T-helper 2 cell (primary cell): Measurements from ENCODE around the gene TGM2.

Experiments used
- DNase-seq, 5 experiments: peaks; one replicate each; pipeline versions ENCODE4 v3.0.0 to v3.0.0-alpha.2; 2012 to 2022

The TGM2 gene

GRCh38 chr20:38199501-38200390 is 34.7 kb upstream of the TGM2 start:
- no peak for DNase-seq

- DNase-seq, result no peak
Measured at GRCh38 chr20:38198238-38198861, 33.3 kb upstream of the TGM2 start.

- no peak for DNase-seq
Measured at GRCh38 chr20:38197619-38198018, 32.5 kb upstream of the TGM2 start.

- DNase-seq, result no peak
Measured at GRCh38 chr20:38197217-38197616, 32.1 kb upstream of the TGM2 start.

- DNase-seq, result peak in 1 of 5 experiments; percentile 7
Measured at GRCh38 chr20:38196592-38196991, 31.5 kb upstream of the TGM2 start.

- DNase-seq, result no peak
Measured at GRCh38 chr20:38196076-38196475, 31.0 kb upstream of the TGM2 start.

GRCh38 chr20:38195521-38195920 is 30.5 kb upstream of the TGM2 start:
- no peak for DNase-seq

- DNase-seq, result no peak
Measured at GRCh38 chr20:38194971-38195504, 30.0 kb upstream of the TGM2 start.

GRCh38 chr20:38193586-38194105 is 28.6 kb upstream of the TGM2 start:
- no peak for DNase-seq

GRCh38 chr20:38192323-38192885 is 27.3 kb upstream of the TGM2 start:
- DNase-seq, result no peak

GRCh38 chr20:38191654-38192053 is 26.6 kb upstream of the TGM2 start:
- no peak for DNase-seq

GRCh38 chr20:38190936-38191371 is 25.9 kb upstream of the TGM2 start:
- DNase-seq, result no peak

GRCh38 chr20:38190166-38190565 is 25.1 kb upstream of the TGM2 start:
- no peak for DNase-seq

GRCh38 chr20:38187517-38187916 is 22.4 kb upstream of the TGM2 start:
- no peak for DNase-seq

- no peak for DNase-seq
Measured at GRCh38 chr20:38186788-38187221, 21.7 kb upstream of the TGM2 start.

- no peak for DNase-seq
Measured at GRCh38 chr20:38184101-38184500, 19.0 kb upstream of the TGM2 start.

GRCh38 chr20:38181971-38182370 is 16.9 kb upstream of the TGM2 start:
- DNase-seq, result no peak

GRCh38 chr20:38181207-38181801 is 16.2 kb upstream of the TGM2 start:
- no peak for DNase-seq

- no peak for DNase-seq
Measured at GRCh38 chr20:38180781-38181180, 15.7 kb upstream of the TGM2 start.

GRCh38 chr20:38179846-38180245 is 14.8 kb upstream of the TGM2 start:
- no peak for DNase-seq

- DNase-seq, result no peak
Measured at GRCh38 chr20:38178581-38178980, 13.5 kb upstream of the TGM2 start.

GRCh38 chr20:38178065-38178491 is 13.0 kb upstream of the TGM2 start:
- DNase-seq, result no peak

- DNase-seq, result no peak
Measured at GRCh38 chr20:38177201-38177600, 12.1 kb upstream of the TGM2 start.
